HepG2 (cell line): ENCODE results near the gene RTN4. TPM values are rescaled to one million over a fixed set of nuclear protein-coding genes. Genes with fewer than 3 reads are reported as not detected.
A peak's percentile ranks its signal among the peaks of the same experiment; 100 is the strongest.

Experiments
- AGO2 ChIP-seq: fragments of 200-400 bp; formaldehyde crosslinking; optimal IDR thresholded peaks from 2 replicates; pipeline ENCODE3; 2017; ENCODE audit warnings: mild to moderate bottlenecking, low read depth, low read length, moderate library complexity
- ARNTL ChIP-seq: sonication (generic); formaldehyde crosslinking; IDR thresholded peaks from 2 replicates; pipeline ENCODE4 v1.4.0; 2020; ENCODE audit warnings: mild to moderate bottlenecking, missing genetic modification reagents
- ISL2 ChIP-seq: sonication (generic); formaldehyde crosslinking; IDR thresholded peaks from 2 replicates; pipeline ENCODE4 v1.5.0; 2020; ENCODE audit warnings: missing genetic modification reagents
- KLF13 ChIP-seq: sonication (generic); formaldehyde crosslinking; IDR thresholded peaks from 2 replicates; pipeline ENCODE4 v1.4.0; 2020; ENCODE audit warnings: mild to moderate bottlenecking, missing genetic modification reagents
- SMAD3 ChIP-seq: sonication (generic); formaldehyde crosslinking; IDR thresholded peaks from 2 replicates; pipeline ENCODE4 v1.4.0; 2020; ENCODE audit warnings: missing genetic modification reagents
- SP140L ChIP-seq: sonication (generic); formaldehyde crosslinking; IDR thresholded peaks from 2 replicates; pipeline ENCODE4 v1.4.0; 2020; ENCODE audit warnings: missing genetic modification reagents, borderline replicate concordance
- STAT5B ChIP-seq: sonication (generic); formaldehyde crosslinking; IDR thresholded peaks from 2 replicates; pipeline ENCODE4 v1.4.0; 2020; ENCODE audit warnings: missing genetic modification reagents
- ZFP36L1 ChIP-seq: sonication (generic); formaldehyde crosslinking; IDR thresholded peaks from 2 replicates; pipeline ENCODE4 v1.8.0; 2022; ENCODE audit warnings: mild to moderate bottlenecking, missing genetic modification reagents, moderate library complexity
- ZNF549 ChIP-seq: sonication (generic); formaldehyde crosslinking; IDR thresholded peaks from 2 replicates; pipeline ENCODE4 v1.5.0; 2020; ENCODE audit warnings: missing genetic modification reagents
- ZNF652 ChIP-seq: IDR thresholded peaks from 2 replicates; pipeline ENCODE4 v1.6.1; 2016; ENCODE audit warnings: low read depth, borderline replicate concordance
- ZSCAN31 ChIP-seq: sonication (generic); formaldehyde crosslinking; IDR thresholded peaks from 2 replicates; pipeline ENCODE4 v1.5.0; 2020; ENCODE audit warnings: low read depth, mild to moderate bottlenecking, missing genetic modification reagents
- polyA plus RNA-seq, 8 experiments: library from polyadenylated mRNA; depleted of rRNA in 3 of 8; stranded (reverse) in 7 of 8; unstranded in 1 of 8; fragments of >200 nt; fragmentation: Illumina TruSeq in 4 of 8; extraction: Trizol in 4 of 8; gene quantifications; 2 replicates each; pipeline versions ENCODE4 v1.2.1 to v1.2.3, GENCODE V29; 2011 to 2016; ENCODE audit warnings: low read depth in 4 of 8, missing spikeins in 1 of 8, mixed read lengths in 1 of 8; ENCODE audit not compliant: insufficient read depth in 1 of 8
- total RNA-seq, 5 experiments: library from RNA; depleted of rRNA; stranded (reverse); fragments of >200 nt; fragmentation: Illumina TruSeq; extraction: Trizol; gene quantifications; 2 replicates each; pipeline ENCODE4 v1.2.3, GENCODE V29; 2016; ENCODE audit warnings: low read depth in 1 of 5
- TF ChIP-seq, protein P1 (sequence below), 2 experiments: fragments of 450-650 bp in 1 of 2; sonication (generic) in 1 of 2; formaldehyde crosslinking in 1 of 2; IDR thresholded peaks; 2 replicates each; pipeline versions ENCODE4 v1.6.1 to v1.8.0; 2016 to 2022; ENCODE audit warnings: antibody characterized with exemption in 1 of 2, mild to moderate bottlenecking in 1 of 2, missing genetic modification reagents in 1 of 2
- TF ChIP-seq, protein P2 (sequence below): IDR thresholded peaks from 2 replicates; pipeline ENCODE4 v1.6.1; 2016; ENCODE audit warnings: missing compliant biosample characterization, missing genetic modification reagents, borderline replicate concordance
- TF ChIP-seq, protein P3 (sequence below): sonication (generic); formaldehyde crosslinking; IDR thresholded peaks from 2 replicates; pipeline ENCODE4 v1.4.0; 2020; ENCODE audit warnings: missing genetic modification reagents

Gene RTN4
- total and polyA plus RNA-seq, 2 of the 13 experiments (the other 11 are each of a cell fraction or from before 2014, with no cell fraction given) = 98.4 to 133 TPM

DNA sequence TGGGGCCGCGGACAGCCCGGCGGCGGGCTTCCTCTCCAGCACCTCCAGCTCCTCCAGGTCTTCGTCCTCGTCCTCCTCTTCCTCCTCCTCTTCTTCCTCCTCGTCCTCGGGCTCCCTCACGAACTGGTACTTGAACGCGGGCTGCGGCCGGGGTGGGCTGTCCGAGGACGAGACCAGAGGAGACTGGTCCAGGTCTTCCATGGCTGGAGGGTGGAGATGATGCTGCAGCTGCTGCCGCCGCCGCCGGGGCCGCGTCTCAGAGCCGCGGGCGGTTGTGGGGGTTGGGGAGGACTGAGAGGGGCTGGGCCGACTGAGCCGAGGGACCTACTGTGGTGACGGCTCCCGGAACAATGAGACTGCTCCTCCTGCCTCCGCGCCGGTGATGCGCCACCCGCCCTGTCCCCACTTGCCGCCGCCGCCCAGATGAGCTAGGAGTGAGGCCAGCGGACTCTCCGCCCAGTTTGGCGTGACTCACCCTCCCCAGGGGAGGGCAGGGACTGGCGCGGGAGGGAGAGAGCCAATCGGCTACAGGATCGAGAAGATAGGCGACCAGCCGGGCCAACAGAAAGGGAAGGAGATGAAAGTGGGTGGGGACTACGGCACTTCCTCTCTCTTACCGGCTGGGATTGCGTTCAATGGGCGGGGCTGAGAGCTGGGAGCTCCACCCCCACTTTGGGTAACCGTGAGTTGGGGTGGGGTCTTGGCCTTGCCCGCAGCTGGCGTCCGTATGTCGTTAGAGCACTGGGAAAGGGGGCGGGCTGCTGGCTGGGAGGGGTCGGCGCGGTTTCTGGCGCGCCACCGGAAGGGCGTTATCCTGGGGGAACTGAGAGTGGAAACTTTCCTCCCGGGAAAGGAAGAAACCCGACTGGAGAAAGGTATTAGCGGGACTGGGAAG lies at the start of gene RTN4 (continued):
- TF ChIP-seq, protein P1, sequence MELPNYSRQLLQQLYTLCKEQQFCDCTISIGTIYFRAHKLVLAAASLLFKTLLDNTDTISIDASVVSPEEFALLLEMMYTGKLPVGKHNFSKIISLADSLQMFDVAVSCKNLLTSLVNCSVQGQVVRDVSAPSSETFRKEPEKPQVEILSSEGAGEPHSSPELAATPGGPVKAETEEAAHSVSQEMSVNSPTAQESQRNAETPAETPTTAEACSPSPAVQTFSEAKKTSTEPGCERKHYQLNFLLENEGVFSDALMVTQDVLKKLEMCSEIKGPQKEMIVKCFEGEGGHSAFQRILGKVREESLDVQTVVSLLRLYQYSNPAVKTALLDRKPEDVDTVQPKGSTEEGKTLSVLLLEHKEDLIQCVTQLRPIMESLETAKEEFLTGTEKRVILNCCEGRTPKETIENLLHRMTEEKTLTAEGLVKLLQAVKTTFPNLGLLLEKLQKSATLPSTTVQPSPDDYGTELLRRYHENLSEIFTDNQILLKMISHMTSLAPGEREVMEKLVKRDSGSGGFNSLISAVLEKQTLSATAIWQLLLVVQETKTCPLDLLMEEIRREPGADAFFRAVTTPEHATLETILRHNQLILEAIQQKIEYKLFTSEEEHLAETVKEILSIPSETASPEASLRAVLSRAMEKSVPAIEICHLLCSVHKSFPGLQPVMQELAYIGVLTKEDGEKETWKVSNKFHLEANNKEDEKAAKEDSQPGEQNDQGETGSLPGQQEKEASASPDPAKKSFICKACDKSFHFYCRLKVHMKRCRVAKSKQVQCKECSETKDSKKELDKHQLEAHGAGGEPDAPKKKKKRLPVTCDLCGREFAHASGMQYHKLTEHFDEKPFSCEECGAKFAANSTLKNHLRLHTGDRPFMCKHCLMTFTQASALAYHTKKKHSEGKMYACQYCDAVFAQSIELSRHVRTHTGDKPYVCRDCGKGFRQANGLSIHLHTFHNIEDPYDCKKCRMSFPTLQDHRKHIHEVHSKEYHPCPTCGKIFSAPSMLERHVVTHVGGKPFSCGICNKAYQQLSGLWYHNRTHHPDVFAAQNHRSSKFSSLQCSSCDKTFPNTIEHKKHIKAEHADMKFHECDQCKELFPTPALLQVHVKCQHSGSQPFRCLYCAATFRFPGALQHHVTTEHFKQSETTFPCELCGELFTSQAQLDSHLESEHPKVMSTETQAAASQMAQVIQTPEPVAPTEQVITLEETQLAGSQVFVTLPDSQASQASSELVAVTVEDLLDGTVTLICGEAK (IDR thresholded peaks at IDR 0.05) = no peak
- TF ChIP-seq, protein P1 (CRISPR knock-in tag; IDR thresholded peaks at IDR 0.05) = no peak; the same call in 1 of the 2 replicates
- TF ChIP-seq ZFP36L1 = peak; percentile 77
- 0 out of 2 replicates have a peak, but pooled peaks have one; percentile 38 for TF ChIP-seq ZNF549 (CRISPR knock-in tag)
- peak; percentile 77 for TF ChIP-seq ZSCAN31 (CRISPR knock-in tag)
- TF ChIP-seq ISL2 (CRISPR knock-in tag) = peak; percentile 63; the same call in 1 of the 2 replicates
- TF ChIP-seq, protein P2, sequence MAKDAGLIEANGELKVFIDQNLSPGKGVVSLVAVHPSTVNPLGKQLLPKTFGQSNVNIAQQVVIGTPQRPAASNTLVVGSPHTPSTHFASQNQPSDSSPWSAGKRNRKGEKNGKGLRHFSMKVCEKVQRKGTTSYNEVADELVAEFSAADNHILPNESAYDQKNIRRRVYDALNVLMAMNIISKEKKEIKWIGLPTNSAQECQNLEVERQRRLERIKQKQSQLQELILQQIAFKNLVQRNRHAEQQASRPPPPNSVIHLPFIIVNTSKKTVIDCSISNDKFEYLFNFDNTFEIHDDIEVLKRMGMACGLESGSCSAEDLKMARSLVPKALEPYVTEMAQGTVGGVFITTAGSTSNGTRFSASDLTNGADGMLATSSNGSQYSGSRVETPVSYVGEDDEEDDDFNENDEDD = peak; percentile 96
- peak; percentile 76 for TF ChIP-seq AGO2
- TF ChIP-seq STAT5B (CRISPR knock-in tag) = no peak; the same call in 1 of the 2 replicates
- no peak for TF ChIP-seq SP140L (CRISPR knock-in tag)
- TF ChIP-seq KLF13 = peak; percentile 70; the same call in 1 of the 2 replicates
- TF ChIP-seq, protein P3, sequence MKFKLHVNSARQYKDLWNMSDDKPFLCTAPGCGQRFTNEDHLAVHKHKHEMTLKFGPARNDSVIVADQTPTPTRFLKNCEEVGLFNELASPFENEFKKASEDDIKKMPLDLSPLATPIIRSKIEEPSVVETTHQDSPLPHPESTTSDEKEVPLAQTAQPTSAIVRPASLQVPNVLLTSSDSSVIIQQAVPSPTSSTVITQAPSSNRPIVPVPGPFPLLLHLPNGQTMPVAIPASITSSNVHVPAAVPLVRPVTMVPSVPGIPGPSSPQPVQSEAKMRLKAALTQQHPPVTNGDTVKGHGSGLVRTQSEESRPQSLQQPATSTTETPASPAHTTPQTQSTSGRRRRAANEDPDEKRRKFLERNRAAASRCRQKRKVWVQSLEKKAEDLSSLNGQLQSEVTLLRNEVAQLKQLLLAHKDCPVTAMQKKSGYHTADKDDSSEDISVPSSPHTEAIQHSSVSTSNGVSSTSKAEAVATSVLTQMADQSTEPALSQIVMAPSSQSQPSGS (CRISPR knock-in tag) = peak; percentile 70; the same call in 1 of the 2 replicates
- TF ChIP-seq ARNTL (CRISPR knock-in tag) = peak; percentile 78; the same call in 1 of the 2 replicates
- TF ChIP-seq ZNF652 = no peak
- no peak; the same call in 1 of the 2 replicates for TF ChIP-seq SMAD3 (CRISPR knock-in tag)
